NB4 (cell line): ENCODE results near the gene BMP5.

ENCODE experiments used
- POLR2A ChIP-seq: IDR thresholded peaks from 2 replicates; pipeline ENCODE4 v1.6.1; 2011; ENCODE audit warnings: mild to moderate bottlenecking; ENCODE audit not compliant: insufficient read length; ENCODE audit errors: extremely low read depth
- TF ChIP-seq, protein P1 (sequence below): IDR thresholded peaks from one replicate; pipeline ENCODE4 v1.5.1; 2012; ENCODE audit warnings: low read depth, low read length
- TF ChIP-seq, protein P2 (sequence below): IDR thresholded peaks from 2 replicates; pipeline ENCODE4 v1.6.1; 2011; ENCODE audit warnings: low read depth, low read length

DNA sequence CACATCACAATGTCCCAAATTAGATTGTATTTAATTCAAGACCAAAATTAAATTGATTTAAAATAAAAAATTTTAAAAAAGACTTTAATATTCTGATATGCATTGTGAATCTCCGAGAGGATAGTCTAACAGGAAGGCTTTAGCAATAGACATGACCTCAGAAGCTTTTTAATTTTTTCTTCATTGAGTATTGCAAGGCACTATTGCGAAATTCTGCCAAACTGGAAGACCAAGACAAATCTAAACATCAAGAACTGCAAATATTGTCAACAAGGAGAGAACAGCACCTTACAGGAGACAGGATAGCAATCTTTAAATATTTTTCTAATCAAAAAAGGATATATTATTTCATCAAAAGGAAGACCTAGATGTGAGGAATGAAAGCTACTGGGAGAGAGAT, 56.9 kb downstream of the BMP5 start:
- TF ChIP-seq, protein P1, sequence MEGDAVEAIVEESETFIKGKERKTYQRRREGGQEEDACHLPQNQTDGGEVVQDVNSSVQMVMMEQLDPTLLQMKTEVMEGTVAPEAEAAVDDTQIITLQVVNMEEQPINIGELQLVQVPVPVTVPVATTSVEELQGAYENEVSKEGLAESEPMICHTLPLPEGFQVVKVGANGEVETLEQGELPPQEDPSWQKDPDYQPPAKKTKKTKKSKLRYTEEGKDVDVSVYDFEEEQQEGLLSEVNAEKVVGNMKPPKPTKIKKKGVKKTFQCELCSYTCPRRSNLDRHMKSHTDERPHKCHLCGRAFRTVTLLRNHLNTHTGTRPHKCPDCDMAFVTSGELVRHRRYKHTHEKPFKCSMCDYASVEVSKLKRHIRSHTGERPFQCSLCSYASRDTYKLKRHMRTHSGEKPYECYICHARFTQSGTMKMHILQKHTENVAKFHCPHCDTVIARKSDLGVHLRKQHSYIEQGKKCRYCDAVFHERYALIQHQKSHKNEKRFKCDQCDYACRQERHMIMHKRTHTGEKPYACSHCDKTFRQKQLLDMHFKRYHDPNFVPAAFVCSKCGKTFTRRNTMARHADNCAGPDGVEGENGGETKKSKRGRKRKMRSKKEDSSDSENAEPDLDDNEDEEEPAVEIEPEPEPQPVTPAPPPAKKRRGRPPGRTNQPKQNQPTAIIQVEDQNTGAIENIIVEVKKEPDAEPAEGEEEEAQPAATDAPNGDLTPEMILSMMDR: no peak
- no peak for TF ChIP-seq POLR2A
- TF ChIP-seq, protein P2, sequence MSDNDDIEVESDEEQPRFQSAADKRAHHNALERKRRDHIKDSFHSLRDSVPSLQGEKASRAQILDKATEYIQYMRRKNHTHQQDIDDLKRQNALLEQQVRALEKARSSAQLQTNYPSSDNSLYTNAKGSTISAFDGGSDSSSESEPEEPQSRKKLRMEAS: no peak
